Measurements from ENCODE around the gene GMEB2.
"Not testable (repeated sequence)": the region's sequence is repeated elsewhere in the genome, so short reads cannot be mapped to it uniquely, and the experiment has no call there.

The GMEB2 gene

GRCh38 chr20:63568170-63568981 lies 58.5 kb downstream of the GMEB2 start:
- no peak for DNase-seq

GRCh38 chr20:63567386-63568169 lies 59.3 kb downstream of the GMEB2 start:
- DNase-seq = no peak

DNA sequence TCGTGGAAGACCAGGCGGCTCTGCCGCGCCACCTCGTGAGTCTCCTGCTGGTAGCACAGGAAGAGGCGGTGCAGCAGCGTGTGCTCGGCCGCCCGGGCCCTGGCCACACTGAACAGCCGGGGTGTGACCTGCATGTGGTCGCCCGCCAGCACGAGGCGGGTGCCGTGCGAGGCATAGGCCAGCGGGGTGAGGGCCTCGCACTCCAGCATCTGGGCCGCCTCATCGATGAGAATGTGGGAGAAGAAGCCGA lies 59.8 kb downstream of the GMEB2 start:
- DNase-seq = no peak

GRCh38 chr20:63566395-63567135 lies 60.3 kb downstream of the GMEB2 start:
- DNase-seq = no peak

GRCh38 chr20:63565699-63566335 lies 61.1 kb downstream of the GMEB2 start:
- DNase-seq = no peak

DNA sequence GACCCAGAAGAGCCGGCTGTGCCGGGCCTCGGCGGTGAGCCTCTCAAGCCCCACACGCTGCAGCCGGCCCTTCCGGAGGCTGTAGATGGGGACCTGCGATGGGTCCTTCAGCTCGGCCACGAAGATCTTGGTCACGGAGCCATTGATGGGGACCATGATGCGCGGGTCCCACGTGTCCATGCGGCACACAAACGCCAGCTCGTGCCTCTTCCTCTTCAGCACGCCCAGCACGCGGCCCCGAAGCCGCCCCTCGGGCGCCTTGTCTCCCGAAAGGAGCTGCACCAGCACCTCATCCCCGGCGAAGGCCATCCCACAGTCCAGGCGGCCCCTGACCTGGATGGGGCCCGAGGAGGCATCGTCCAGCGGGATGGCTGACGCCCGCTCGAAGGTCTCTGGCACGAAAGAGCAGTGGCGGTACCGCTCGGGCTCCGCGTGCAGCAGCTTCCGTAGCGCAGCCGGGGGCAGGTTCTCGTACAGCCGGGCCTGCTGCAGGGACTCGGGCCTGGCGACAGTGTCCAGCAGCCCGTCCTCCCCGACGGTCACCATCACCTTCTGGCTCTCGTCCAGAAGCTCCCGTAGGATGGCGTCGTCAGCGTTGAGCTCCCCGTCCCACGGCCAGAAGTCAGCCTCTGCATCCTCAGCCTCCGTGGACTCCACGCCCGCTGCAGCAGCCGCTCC lies 61.7 kb downstream of the GMEB2 start:
- DNase-seq = no peak

DNA sequence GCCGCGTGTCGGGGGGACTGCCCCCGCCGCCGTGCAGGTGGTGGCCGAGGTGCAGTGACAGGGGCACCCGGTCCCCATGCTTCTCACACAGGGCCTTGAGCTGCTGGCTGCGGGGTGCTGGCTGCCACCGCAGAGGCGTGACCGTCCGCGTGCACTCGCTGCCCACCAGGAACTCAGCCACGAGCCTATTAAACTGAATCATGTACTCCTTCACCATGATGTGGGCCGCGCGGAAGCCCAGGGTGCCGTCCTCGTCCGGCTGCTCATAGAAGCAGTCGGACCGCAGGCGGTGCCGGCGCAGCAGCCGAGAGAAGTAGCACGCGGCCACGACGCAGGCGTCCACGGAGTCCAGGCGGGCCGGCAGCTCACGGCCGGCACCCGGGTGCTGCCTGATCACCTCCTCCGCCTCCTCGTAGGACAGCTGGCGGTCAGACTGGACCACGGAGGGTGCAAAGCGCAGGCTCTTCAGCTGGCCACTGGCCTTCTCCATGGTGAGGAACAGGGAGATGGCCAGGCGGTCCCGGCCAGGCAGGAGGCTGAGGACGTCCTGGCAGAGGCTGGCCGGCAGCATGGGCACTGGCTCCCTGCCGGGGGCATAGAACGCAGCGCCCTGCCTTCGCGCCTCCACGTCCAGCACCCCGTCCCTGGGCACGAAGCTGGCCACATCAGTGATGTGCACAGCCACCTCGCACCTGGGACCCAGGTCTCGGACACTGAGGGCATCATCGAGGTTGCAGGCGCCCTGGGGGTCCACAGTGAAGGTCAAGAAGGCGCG lies 62.7 kb downstream of the GMEB2 start:
- DNase-seq = no peak

DNA sequence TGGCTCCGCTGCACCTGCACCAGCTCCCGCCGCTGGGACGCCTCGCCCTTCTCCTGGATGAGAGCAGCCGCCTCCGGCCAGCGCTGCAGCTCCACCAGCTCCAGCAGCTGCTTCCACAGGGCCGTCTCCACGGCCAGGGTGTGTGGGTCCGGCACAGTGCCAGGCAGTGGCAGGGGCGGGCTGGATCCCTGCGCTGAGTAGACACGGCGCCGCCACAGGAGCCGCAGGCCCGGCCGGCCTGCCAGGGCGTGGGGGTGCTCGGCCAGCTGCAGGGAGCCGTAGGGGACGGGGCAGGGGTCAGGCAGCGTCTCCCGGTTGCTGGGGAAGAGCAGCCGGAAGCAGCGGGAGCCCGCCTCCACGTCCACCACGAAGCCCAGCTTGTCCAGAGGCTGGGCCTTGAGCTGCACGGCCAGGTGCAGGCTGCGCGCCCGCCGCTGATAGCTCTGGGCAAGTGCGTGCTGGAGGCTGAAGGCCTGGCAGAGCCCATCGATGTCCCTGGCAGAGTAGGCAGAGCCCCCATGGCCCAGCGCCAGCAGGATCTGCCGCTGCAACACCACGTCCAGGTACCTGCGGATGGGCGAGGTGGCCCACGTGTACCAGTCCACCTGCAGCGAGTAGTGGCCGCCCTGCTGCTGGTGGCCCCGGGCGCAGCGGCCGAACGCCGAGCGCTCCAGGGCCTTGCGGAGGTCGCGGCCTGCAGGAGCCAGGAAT lies 63.5 kb downstream of the GMEB2 start:
- no peak for DNase-seq

DNA sequence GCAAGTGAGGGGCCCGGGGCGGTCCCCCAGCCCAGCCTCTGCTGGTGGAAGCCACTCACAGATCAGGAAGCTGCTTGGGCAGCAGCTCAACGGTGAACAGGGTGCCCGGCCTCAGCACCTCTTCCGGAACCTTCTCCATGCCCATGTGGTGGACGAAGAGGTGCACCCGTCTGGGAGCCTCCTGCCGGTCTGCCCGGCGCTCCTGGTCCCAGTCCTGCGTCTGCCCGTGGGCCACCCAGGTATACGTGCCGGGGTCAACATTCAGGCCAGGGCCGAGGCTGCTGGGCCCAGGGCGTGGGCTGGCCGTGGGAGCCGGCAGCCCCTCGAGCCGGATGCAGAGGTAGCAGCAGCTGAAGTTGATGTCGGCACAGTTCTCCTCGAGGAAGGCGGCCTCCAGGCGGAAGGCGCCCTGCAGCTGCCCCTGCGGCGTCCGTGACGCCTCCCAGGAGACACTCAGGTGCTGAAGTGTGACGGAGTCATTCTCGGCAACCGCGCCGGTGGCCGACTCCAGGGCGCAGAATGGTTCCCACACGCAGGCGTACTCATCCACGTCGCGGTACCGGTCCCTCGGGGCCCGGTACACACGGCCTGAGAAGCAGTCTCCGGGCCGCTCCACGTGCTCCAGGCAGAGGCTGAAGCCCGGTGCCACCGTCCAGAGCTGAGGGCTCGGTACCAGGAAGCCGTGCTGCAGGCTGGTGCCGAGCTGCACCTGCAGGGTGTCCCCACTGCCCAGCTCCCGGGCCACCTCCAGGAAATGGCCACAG lies 64.3 kb downstream of the GMEB2 start:
- no peak for DNase-seq

DNA sequence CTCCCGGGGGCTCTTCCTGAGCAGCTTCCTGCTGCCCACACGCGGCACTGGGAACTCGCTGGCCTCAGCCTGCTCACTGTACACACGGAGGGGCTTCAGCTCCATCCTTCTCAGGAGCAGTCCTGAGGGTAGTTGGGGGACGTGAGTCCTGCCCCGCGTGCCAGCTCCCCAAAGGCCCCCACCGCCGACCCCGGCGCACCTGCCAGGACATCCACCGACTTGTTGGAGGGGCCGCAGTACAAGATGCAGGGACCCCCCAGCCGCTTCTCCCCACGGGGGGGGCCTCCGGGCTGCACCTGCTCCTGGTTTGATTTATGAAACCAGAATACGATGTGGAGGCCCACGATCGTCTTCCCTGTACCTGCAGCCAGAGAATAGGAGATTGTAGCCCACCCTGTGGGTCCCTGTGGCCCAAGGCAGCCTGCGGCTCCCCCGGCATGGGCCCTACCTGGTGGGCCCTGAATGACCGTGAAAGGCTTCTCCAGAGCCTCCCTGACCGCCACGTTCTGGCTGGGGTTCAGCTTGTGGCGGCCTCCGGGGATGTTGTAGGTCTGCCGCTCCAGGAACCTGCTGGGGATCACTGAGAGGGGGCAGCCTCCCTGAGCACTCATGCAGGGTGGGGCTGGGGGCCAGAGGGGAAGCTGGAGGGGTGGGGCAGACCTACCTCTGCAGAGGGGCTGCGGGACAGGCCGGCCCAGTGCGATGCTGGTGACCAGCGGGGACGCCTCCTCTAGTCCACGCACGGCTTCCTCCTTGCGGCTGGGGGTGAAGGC lies 65.1 kb downstream of the GMEB2 start:
- no peak for DNase-seq

DNA sequence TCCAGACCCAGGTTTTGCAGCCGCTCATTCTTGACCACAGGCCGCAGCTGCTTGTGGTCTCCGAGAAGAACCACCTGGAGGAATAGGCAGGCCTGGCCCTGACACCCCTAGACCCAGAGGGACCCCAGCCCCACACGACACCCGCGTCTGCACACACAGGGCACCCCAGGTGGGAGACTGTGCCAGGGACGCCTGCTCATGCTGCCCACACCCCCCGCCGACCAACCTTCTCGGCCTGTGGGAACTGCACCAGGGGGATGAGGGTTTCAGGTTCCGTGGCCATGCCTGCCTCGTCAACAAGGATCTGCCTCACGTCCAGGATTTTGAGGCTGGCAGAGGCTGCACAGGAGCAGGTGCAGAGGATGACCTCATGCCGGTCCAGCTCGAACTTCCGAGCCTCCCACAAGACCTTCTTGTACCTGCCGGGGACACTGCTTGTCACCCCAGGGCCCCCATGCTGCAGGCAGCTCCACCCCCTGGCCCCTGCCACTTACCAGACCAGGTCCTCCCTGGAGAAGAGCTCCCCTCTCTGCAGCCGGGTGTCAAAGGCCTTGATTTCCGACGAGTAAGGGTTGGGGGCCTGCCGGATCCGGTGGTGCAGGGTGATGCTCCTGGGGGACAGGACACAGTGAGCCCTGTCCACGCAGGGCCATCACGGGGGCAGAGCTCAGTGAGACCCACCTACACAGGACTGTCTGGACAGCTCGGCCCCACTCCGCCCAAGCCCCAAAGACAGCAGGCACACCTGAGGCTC lies 65.9 kb downstream of the GMEB2 start:
- no peak for DNase-seq

DNA sequence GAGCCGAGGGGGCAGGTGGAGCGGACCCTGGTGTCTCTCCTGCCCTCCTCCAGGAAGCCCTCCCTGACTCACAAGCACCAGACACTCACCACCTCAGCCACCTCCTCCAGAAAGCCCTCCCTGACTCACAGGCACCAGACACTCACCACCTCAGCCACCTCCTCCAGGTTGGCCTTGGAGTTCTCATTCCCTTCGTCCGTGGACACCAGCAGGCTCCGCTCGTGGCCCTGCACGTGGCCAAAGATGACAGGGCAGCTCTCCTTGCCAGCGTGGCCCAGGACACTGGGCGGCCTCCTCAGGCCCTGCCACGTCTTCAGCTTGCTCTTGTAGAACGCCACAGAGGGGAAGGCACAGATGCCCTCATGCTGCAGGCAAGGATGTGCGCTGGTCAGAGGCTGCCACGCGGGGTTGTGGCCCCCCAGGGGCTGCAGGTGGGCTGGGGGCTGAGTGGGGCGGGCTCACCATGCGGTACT lies 66.5 kb downstream of the GMEB2 start:
- DNase-seq = no peak

DNA sequence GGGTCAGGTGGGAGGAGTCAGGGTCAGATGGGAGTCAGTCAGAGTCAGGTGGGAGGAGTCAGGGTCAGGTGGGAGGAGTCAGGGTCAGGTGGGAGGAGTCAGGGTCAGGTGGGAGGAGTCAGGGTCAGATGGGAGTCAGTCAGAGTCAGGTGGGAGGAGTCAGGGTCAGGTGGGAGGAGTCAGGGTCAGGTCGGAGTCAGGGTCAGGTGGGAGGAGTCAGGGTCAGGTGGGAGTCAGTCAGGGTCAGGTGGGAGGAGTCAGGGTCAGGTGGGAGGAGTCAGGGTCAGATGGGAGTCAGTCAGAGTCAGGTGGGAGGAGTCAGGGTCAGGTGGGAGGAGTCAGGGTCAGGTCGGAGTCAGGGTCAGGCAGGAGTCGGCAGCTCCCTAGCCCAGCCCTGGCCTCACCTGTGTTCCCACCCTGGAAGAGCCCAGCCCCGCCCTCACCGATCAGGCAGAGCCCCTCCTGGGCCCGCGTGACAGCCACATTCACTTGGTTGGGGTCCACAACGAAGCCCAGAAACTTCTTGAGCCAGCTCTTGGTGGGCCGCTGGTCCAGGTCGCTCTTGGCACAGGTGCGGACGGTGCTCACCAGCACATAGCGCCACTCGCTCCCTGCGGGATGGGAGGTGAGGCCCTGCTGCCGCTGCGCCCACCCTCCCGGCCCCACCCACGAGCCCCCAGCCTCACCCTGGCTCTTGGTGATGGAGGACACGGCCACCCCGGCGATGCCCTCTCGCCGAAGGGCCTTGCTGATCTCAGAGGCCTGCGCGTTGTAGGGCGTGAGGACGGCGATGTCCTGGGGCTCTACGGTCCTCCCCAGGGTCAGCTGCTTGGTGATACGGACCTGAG lies 67.2 kb downstream of the GMEB2 start:
- not testable (repeated sequence) for DNase-seq

GRCh38 chr20:63558804-63559484 lies 68.0 kb downstream of the GMEB2 start:
- no peak for DNase-seq

- no peak for DNase-seq
Measured at GRCh38 chr20:63557481-63557891, 69.4 kb downstream of the GMEB2 start.

DNA sequence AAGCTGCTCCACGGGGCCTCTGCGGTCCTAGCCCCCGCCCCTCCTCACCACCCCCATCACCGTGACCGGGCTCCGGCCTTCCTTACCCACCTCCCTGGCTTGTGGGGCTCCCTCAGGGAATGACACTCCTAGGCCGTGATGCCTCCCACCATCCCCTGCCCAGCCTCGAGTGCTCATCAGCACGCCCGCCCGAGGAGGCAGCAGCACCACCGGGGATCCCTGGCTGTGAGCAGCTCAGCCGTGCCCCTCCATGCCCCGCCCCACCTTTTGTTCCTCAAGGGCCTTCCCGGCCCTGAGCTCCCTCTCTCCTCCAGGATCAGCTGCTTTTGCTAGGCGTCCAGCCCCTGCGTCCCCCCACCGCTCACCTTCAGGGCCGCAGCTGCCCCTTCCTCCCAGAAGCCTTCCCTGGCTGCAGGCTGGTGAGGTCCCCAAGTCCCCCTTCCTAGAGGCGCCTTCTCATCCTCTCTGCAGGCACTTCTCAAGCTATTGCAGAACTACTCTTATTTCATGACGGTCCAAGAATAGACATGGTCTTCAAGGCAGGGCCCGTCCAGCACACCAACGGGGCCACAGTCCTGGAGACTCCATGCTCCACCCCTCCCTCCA lies 69.9 kb downstream of the GMEB2 start:
- no peak for DNase-seq
